Measurements from ENCODE around the gene HTD2. TPM values are rescaled to one million over a fixed set of nuclear protein-coding genes. Genes with fewer than 3 reads are reported as not detected.

Gene HTD2
- polyA plus RNA-seq, 3 donors from 2014 or later: 12.1 to 27.0 (median 15.0) TPM

- peaks cover 0 to 6% (median 1%) of the 10 kb centered on the region in 3 donors for H3K36me3 Mint-ChIP-seq
- H3K4me3 Mint-ChIP-seq: no peak overlapping the region
- peak overlapping the region in 1 of 6 donors; percentile 9 for H3K27ac Mint-ChIP-seq
- H3K27me3 Mint-ChIP-seq (ENCODE audit: low read depth in 3 of 3): peaks cover 0 to 3% (median 2%) of the 10 kb centered on the region in 3 donors
- no peaks in the 10 kb centered on the region for H3K9me3 Mint-ChIP-seq
- no peak for DNase-seq
- peaks cover 44 to 66% of the 10 kb centered on the region in 2 donors for H3K4me1 Mint-ChIP-seq
These were observed 55.5 kb downstream of the HTD2 start for GRCh38 chr3:58361866-58362265.

GRCh38 chr3:58366699-58367098, 60.4 kb downstream of the HTD2 start:
- Mint-ChIP-seq H3K4me1 (peaks cover 28 to 56% of the 10 kb centered on the region in 2 donors), H3K27ac (peak overlapping the region in 4 of 6 donors; percentile 5 to 74 (median 42)), H3K36me3 (peaks cover 0 to 8% (median 6%) of the 10 kb centered on the region in 3 donors), H3K9me3 (no peaks in the 10 kb centered on the region), H3K4me3 (peak overlapping the region in 2 of 5 donors; percentile 14 to 27), H3K27me3 (ENCODE audit: low read depth in 3 of 3) (peaks cover 0 to 1% (median 0%) of the 10 kb centered on the region in 3 donors)
- DNase-seq: no peak

- H3K27ac Mint-ChIP-seq: no peak overlapping the region
- H3K36me3 Mint-ChIP-seq: peaks cover 0 to 8% (median 6%) of the 10 kb centered on the region in 3 donors
- H3K27me3 Mint-ChIP-seq (ENCODE audit: low read depth in 3 of 3): peaks cover 0 to 1% (median 0%) of the 10 kb centered on the region in 3 donors
- no peak for DNase-seq
- H3K9me3 Mint-ChIP-seq: no peaks in the 10 kb centered on the region
- peaks cover 26 to 43% of the 10 kb centered on the region in 2 donors for H3K4me1 Mint-ChIP-seq
- H3K4me3 Mint-ChIP-seq: no peak overlapping the region
These were observed 62.7 kb downstream of the HTD2 start for GRCh38 chr3:58369038-58369437.

Other genes starting within 250 kb of the HTD2 start
- gene DNASE1L3, start 95.5 kb upstream of the HTD2 start, polyA plus RNA-seq: 1 to 10 TPM in 1 of 3 donors, under 1 TPM in 1, not detected in 1; 0.40 to 1.7 TPM
- 1 to 10 TPM; 8.5 to 8.7 (median 8.6) TPM for gene ABHD6, start 68.7 kb upstream of the HTD2 start, polyA plus RNA-seq
- 1 to 10 TPM; 2.7 to 7.4 (median 3.2) TPM for gene RPP14, start 275 bp upstream of the HTD2 start, polyA plus RNA-seq
- gene PXK, start 26.4 kb downstream of the HTD2 start, polyA plus RNA-seq: 10 to 100 TPM; 30.3 to 47.5 (median 32.2) TPM
- gene PDHB, start 127.3 kb downstream of the HTD2 start, polyA plus RNA-seq: 100 to 1,000 TPM; 101 to 248 (median 113) TPM
- 10 to 100 TPM in 2 of 3 donors, 1 to 10 TPM in 1; 8.3 to 12.9 (median 12.4) TPM for gene KCTD6, start 185.6 kb downstream of the HTD2 start, polyA plus RNA-seq
- not detected for gene ACOX2, start 230.7 kb downstream of the HTD2 start, polyA plus RNA-seq